Upper lobe of right lung (tissue), 1 donor: ENCODE measurements around the gene CNTNAP5. TPM values are rescaled to one million over a fixed set of nuclear protein-coding genes. Genes with fewer than 3 reads are reported as not detected.

ENCODE experiments used
- ATAC-seq: fragments of 200-7000 bp; cut with Tn5 transposase; one replicate; pipeline ENCODE4 v1.9.1; 2020; ENCODE audit warnings: mild to moderate bottlenecking, moderate library complexity
- DNase-seq: peaks from one replicate; pipeline ENCODE4 v3.0.0-alpha.2; 2020
- H3K27ac ChIP-seq: fragments of 200-600 bp; one replicate; pipeline ENCODE4 v1.8.0; 2022
- H3K27me3 ChIP-seq: fragments of 200-600 bp; one replicate; pipeline ENCODE4 v1.8.0; 2022; ENCODE audit warnings: mild to moderate bottlenecking
- H3K36me3 ChIP-seq: fragments of 200-600 bp; one replicate; pipeline ENCODE4 v1.8.0; 2022
- H3K4me1 ChIP-seq: fragments of 200-600 bp; one replicate; pipeline ENCODE4 v1.8.0; 2022
- H3K4me3 ChIP-seq: fragments of 200-600 bp; one replicate; pipeline ENCODE4 v1.8.0; 2022; ENCODE audit warnings: mild to moderate bottlenecking
- H3K9me3 ChIP-seq: fragments of 200-600 bp; one replicate; pipeline ENCODE4 v1.8.0; 2022
- CTCF ChIP-seq: fragments of 200-600 bp; IDR thresholded peaks from one replicate; pipeline ENCODE4 v1.8.0; 2022; ENCODE audit warnings: antibody characterized with exemption
- intact Hi-C: fragments of 100-400 bp; cut with DNase I; formaldehyde crosslinking; loops from one replicate; pipeline ENCODE4 v1.11.0; 2022
- long read RNA-seq: library from polyadenylated mRNA; unstranded; transcript quantifications from one replicate; pipeline ENCODE4 v2.0.0, GENCODE V29; 2021
- total RNA-seq: library from RNA; stranded (reverse); fragmentation: NEBNext Ultra II Directional; extraction: Animal tissue kit (Norgen Biotek cat#: 25700); gene quantifications from one replicate; pipeline ENCODE4 v1.2.1, GENCODE V29; 2021
- donor health status: DM: no; HTN: yes; CAD: no; lungs with severe emphysema.

The CNTNAP5 gene
- total RNA-seq = not detected
- long read RNA-seq = 0 reads

- no peaks in the 10 kb centered on the region for H3K9me3 ChIP-seq
- intact Hi-C loops = no loop called here
- H3K36me3 ChIP-seq = no peaks in the 10 kb centered on the region
- no peaks in the 10 kb centered on the region for H3K4me1 ChIP-seq
- TF ChIP-seq CTCF = no peak
- H3K4me3 ChIP-seq = no peak within 1 kb of the TSS
- ATAC-seq (peak; percentile 95), DNase-seq (peak; percentile 82)
- H3K27me3 ChIP-seq = peaks cover 38% of the 10 kb centered on the region
- H3K27ac ChIP-seq = no peak within 1 kb of the TSS
Measured at GRCh38 chr2:124025171-124025580, at the start of gene CNTNAP5. Gene CNTNAP5 (plus strand): TSS chr2:124025287. CDS start chr2:124025651, 364 bp downstream.

GRCh38 chr2:123976054-123976648 is 48.9 kb upstream of the CNTNAP5 start:
- intact Hi-C loops = no loop called here
- Histone ChIP-seq H3K27ac (no peak overlapping the region), H3K4me3 (no peak overlapping the region), H3K36me3 (no peaks in the 10 kb centered on the region), H3K9me3 (no peaks in the 10 kb centered on the region), H3K27me3 (no peaks in the 10 kb centered on the region), H3K4me1 (no peaks in the 10 kb centered on the region)
- ATAC-seq (no peak), DNase-seq (no peak)
- TF ChIP-seq CTCF = no peak

GRCh38 chr2:123993728-123994323 is 31.3 kb upstream of the CNTNAP5 start:
- DNase-seq (no peak), ATAC-seq (peak; percentile 79)
- intact Hi-C loops = no loop called here

GRCh38 chr2:123999681-124000080 is 25.4 kb upstream of the CNTNAP5 start:
- DNase-seq = no peak
- intact Hi-C loops = no loop called here
- no peaks in the 10 kb centered on the region for H3K27me3 ChIP-seq
- H3K27ac ChIP-seq = no peak overlapping the region
- no peaks in the 10 kb centered on the region for H3K36me3 ChIP-seq
- H3K9me3 ChIP-seq = no peaks in the 10 kb centered on the region
- H3K4me3 ChIP-seq = no peak overlapping the region
- no peak for TF ChIP-seq CTCF
- no peak for ATAC-seq
- H3K4me1 ChIP-seq = no peaks in the 10 kb centered on the region

More at GRCh38 chr2:123993728-123994323, 31.3 kb upstream of the CNTNAP5 start:
- H3K4me3 ChIP-seq = no peak overlapping the region
- no peaks in the 10 kb centered on the region for H3K9me3 ChIP-seq
- TF ChIP-seq CTCF = peak; percentile 55
- no peaks in the 10 kb centered on the region for H3K27me3 ChIP-seq
- no peaks in the 10 kb centered on the region for H3K36me3 ChIP-seq
- no peaks in the 10 kb centered on the region for H3K4me1 ChIP-seq
- H3K27ac ChIP-seq = no peak overlapping the region

GRCh38 chr2:124001696-124002430 is 23.2 kb upstream of the CNTNAP5 start:
- Histone ChIP-seq H3K27me3 (no peaks in the 10 kb centered on the region), H3K36me3 (no peaks in the 10 kb centered on the region), H3K9me3 (no peaks in the 10 kb centered on the region), H3K4me3 (no peak overlapping the region), H3K27ac (no peak overlapping the region), H3K4me1 (no peaks in the 10 kb centered on the region)
- ATAC-seq = no peak
- TF ChIP-seq CTCF = no peak
- DNase-seq = no peak
- intact Hi-C loops = no loop called here
